Astrocyte (in vitro differentiated cells and primary cell): ENCODE measurements around the gene SRI.

ENCODE experiments used
- EZH2 ChIP-seq: IDR thresholded peaks from 2 replicates; pipeline ENCODE4 v1.6.1; 2012; ENCODE audit warnings: mild to moderate bottlenecking, low read length, inconsistent platforms; ENCODE audit not compliant: insufficient read depth
- TF ChIP-seq, protein P1 (sequence below): IDR thresholded peaks from 2 replicates; pipeline ENCODE4 v1.5.1; 2011; ENCODE audit warnings: low read depth, mild to moderate bottlenecking, inconsistent platforms, low read length, moderate library complexity; ENCODE audit not compliant: insufficient read depth

DNA sequence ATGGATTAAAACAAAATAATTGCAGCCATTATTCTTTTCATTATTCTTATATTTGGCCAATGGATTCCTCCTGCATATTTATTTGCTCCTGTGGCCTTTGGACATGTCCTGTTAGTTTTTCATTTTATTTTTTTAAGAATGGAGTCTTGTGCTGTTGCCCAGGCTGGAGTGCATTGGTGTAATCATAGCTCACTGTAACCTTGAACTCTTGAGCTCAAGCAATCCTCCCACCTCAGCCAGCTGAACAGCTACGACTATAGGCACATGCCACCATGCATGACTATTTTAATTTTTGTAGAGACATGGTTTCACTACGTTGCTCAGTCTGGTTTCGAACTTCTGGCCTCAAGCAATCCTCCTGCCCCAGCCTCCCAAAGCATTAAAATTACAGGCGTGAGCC lies 42.7 kb upstream of the SRI start:
- TF ChIP-seq, protein P1, sequence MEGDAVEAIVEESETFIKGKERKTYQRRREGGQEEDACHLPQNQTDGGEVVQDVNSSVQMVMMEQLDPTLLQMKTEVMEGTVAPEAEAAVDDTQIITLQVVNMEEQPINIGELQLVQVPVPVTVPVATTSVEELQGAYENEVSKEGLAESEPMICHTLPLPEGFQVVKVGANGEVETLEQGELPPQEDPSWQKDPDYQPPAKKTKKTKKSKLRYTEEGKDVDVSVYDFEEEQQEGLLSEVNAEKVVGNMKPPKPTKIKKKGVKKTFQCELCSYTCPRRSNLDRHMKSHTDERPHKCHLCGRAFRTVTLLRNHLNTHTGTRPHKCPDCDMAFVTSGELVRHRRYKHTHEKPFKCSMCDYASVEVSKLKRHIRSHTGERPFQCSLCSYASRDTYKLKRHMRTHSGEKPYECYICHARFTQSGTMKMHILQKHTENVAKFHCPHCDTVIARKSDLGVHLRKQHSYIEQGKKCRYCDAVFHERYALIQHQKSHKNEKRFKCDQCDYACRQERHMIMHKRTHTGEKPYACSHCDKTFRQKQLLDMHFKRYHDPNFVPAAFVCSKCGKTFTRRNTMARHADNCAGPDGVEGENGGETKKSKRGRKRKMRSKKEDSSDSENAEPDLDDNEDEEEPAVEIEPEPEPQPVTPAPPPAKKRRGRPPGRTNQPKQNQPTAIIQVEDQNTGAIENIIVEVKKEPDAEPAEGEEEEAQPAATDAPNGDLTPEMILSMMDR, result no peak
- TF ChIP-seq EZH2, result no peak
